GM13976 (cell line): ENCODE results near the gene STK26.

ENCODE experiments used
- DNase-seq: peaks from one replicate; pipeline ENCODE4 v3.0.0; 2012; ENCODE audit warnings: low spot score
- CTCF ChIP-seq: IDR thresholded peaks from 2 replicates; pipeline ENCODE4 v1.5.1; 2012; ENCODE audit warnings: borderline replicate concordance, mild to moderate bottlenecking; ENCODE audit not compliant: insufficient read depth; ENCODE audit errors: extremely low read depth, missing control alignments, control extremely low read depth
- in situ Hi-C: fragments of 300-500 bp; cut with MboI; formaldehyde crosslinking; loops from one replicate; pipeline ENCODE4 v1.12.0; 2022; ENCODE audit warnings: low sequenced_read_pairs, mixed read lengths, inconsistent platforms; ENCODE audit not compliant: unreplicated experiment

STK26 gene

GRCh38 chrX:132033166-132033565 lies 10.1 kb downstream of the STK26 start:
- in situ Hi-C loops: no loop called here
- no peak for TF ChIP-seq CTCF

GRCh38 chrX:132034648-132035047 lies 11.5 kb downstream of the STK26 start:
- DNase-seq: no peak
- in situ Hi-C loops: no loop called here
- no peak for TF ChIP-seq CTCF

More at GRCh38 chrX:132033166-132033565, 10.1 kb downstream of the STK26 start:
- no peak for DNase-seq

GRCh38 chrX:132037479-132037993 lies 14.4 kb downstream of the STK26 start:
- TF ChIP-seq CTCF: no peak
- no peak for DNase-seq
- in situ Hi-C loops: no loop called here

- DNase-seq: no peak
- in situ Hi-C loops: no loop called here
- TF ChIP-seq CTCF: no peak
These were observed 17.0 kb downstream of the STK26 start for GRCh38 chrX:132040066-132040465.

GRCh38 chrX:132041015-132041414 lies 17.9 kb downstream of the STK26 start:
- in situ Hi-C loops: no loop called here
- no peak for DNase-seq
- no peak for TF ChIP-seq CTCF

GRCh38 chrX:132043977-132044376 lies 20.9 kb downstream of the STK26 start:
- no peak for TF ChIP-seq CTCF
- in situ Hi-C loops: no loop called here

GRCh38 chrX:132044953-132045352 lies 21.9 kb downstream of the STK26 start:
- no peak for TF ChIP-seq CTCF
- no peak for DNase-seq
- in situ Hi-C loops: no loop called here

More at GRCh38 chrX:132043977-132044376, 20.9 kb downstream of the STK26 start:
- no peak for DNase-seq
